NCI-H2081 (cell line): ENCODE measurements around the gene NDUFAF2.
A peak's percentile ranks its signal among the peaks of the same experiment; 100 is the strongest.
"Not testable (repeated sequence)": the region's sequence is repeated elsewhere in the genome, so short reads cannot be mapped to it uniquely, and the experiment has no call there.

Experiments used
- DNase-seq, 2 experiments: peaks; one replicate each; lab custom pipeline; 2025; lab: John Stamatoyannopoulos, UW

NDUFAF2 gene

DNA sequence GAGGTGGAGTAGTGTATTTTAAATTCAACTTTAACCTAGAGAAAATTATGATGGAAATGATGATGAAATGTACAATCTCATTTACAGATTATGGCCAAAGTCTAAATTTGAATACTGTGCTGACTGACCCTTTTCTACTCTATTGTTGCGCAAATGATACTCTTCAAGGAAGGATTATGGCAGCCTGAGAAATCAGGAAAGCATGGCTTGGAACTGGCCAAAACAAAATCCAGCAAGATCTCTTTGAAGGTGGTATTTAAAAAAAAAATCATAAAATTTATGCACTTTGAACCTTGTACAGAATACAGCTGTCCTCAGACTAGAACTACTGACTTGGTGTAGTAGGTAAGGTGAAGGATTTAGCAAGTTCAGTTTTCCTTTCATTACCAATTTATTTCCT lies 105.3 kb downstream of the NDUFAF2 start:
- DNase-seq = no peak

DNA sequence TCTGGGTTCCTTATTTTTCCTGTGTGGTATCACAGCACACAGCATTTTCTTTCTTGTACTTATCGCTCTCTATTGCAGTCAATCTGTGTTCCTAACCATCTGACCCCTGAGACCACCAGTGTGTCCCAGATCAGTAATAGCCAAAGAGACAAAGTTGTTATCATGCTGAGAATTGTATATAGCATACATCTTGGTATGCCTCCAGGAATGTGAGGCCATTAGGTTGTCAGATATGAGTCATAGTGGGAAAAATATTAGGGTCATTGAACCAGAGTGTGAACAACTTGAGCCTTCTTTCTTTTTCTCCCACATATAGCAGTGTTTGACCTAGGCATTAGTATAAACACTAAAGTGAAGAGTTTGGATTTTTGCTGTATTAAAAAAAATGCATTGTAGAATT lies 106.3 kb downstream of the NDUFAF2 start:
- DNase-seq = no peak

DNA sequence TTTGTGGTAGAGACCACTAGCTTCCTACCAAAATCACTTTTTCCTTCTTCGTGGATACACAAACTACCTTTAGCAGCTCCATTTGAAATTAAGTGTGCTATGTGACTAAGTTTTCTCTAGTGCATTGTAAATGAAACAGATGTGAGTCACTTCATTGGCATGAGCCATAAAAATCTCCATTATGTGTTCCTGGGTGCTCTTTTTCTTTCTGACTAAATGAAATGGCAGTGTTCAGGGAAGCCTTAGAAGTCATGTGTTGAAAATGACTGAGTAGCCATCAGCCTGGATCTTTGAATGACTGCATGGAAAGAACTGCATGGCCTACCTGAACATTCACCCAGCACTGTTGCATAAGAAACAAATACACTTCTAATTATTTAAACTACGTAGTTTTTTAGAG lies 107.9 kb downstream of the NDUFAF2 start:
- DNase-seq = no peak

DNA sequence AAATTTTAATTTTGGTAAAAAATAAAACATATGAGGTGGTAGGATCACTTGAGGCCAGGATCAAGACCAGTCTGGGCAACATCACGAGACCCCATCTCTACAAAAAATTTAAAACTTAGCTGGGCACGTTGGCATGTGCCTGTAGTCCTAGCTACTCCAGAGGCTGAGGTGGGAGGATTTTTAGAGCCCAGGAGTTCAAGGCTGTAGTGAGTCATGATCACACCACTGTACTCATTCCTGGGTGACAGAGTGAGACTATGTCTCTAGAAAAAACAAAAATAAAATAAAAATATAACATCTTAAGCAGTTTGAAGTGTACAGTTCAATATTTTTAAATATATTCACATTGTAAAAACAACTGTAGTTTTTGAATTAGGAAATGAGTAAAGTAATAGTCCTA lies 108.9 kb downstream of the NDUFAF2 start:
- DNase-seq = no peak

DNA sequence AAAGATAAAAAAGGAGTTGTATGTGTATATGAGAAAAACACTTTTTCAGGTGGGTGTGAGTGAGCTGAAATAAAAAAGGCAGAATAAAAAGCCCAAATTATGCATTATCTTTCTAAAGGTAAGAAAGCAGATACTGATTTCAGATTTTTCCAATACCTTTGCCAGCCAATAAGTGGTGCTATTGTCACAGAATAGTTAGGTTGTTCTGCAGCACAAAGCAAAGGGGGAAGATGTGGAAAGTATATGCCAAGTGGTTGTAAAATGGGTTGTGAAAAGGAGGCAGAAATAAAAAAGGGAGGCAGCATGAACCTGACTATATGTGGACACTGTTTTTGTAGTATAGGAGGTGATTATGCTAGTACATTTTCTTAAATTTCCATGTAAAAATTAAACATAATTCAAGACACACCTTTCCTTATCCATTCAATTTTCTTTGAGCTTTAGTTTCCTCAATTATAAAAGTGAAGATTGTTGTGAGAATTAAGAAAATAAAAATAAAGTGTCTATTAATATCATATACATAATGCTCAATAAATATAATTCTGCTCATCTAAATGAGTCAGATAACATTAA lies 110.5 kb downstream of the NDUFAF2 start:
- DNase-seq = peak; percentile 30 to 48

DNA sequence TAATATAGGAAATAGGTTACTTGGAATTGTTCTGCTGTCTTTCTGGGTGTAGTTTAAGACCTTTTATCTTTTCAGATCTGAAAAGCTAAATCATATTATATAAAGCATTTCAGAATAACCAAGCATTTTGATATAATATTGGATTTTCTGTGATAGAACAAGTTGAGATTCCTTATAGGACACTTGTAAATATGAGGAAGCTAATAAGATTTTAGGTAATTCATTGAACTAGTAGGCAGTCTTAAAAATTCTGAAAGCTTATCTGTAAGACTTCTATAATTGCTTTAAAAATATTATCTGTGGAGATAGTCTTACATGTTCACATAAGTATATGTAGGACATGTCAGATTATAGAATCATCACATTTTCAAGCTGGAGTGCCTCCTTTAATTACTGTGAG lies 114.5 kb downstream of the NDUFAF2 start:
- no peak for DNase-seq

DNA sequence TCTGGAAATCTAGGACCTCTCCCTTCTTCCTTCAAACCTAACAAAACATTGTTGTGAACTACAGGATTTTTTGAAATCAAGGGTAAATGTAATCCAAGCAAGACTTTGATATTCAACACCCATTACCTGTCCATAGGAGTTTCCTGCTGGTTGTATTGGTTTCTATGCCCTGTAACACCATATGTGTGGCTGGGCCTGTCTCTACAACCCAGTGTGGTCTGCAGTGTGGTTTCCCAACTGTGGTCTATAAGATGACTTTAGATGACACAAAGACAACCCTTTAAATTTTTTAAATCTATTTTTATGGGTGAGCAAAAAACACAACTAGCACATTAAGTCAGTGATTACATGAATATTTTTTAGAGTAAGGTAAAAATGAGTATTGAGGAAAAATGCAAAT lies 124.1 kb downstream of the NDUFAF2 start:
- DNase-seq = no peak

DNA sequence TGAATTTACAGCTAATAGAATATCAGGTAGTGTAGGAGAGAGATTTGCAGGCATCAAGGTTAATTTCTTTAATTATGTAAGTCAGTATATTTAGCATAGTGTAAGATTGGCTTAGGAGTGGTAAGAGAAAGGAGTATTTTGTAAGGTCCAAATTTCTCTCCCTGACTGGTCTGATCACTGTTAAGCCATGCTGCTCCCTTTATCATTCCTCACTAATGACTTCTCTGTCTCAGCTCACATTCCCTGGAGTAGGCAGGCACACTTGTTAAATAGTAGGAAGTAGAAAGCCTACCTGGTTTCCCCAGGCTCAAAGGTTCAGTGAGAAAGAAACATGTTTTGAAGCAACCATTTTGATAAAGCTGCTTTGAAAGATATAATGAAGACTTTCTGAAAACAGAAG lies 126.5 kb downstream of the NDUFAF2 start:
- no peak for DNase-seq

DNA sequence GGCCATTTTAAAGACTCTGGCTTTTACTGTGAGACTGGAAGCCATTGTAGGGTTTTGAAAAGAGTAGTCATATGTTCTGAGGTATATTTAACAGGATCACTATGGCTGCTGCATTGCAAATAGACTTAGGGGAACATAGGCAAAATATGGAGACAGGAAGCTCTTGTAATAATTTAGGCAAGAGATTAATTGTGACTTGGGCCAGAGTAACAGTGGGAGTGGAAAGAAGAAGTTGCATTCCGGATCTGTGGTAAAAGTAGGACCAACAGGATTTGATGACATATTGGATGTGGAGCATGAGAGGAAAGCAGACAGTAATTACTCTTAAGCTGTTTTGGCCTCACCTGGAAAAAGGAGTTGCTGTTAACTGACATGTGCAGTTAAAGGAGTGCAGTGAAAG lies 131.6 kb downstream of the NDUFAF2 start:
- DNase-seq = no peak

DNA sequence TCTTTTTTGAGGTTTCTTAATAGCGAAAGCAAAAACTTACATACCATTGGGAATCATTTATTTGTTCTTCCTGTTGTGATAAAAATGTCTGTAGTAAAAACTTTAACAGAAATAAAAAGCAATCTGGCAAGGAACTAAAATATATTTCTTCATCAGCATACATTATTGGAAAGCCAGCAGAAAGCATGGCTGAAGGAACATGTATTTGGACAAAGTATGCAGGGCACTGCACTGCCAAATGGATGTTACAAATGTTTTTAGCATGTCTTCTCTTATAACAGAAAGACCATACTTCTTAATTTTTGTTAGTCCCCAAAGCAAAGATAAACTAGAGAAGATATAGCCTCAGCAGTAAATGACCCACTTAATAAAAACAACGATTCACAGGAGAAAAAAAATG lies 136.7 kb downstream of the NDUFAF2 start:
- DNase-seq = no peak

DNA sequence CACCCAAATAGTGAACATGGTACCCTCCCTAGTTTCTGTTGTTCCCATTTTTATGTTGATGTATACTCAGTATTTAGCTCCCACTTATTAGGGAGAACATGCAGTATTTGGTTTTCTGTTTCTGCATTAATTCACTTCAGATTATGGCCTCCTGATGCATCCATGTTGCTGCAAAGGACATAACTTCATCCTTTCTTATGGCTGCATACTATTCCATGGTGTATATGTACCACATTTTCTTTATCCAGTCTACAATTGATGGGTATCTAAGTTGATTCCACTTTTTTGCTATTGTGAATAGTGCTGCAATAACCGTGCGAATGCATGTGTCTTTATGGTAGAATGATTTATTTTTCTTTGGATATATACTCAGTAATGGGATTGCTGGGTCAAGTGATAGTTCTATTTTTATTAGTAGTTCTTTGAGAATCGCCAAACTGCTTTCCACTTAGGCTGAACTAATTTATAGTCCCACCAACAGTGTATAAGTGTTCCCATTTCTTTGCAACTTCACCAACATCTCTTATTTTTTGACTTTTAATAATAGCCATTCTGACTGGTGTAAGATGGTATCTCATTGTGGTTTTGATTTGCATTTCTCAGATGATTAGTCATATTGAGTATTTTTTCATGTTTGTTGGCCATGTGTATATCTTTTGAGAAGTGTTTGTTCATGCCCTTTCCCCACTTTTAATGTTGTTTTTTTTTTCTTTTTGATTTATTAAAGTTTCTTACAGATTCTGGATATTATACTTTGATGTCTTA lies 137.7 kb downstream of the NDUFAF2 start:
- DNase-seq = no peak

DNA sequence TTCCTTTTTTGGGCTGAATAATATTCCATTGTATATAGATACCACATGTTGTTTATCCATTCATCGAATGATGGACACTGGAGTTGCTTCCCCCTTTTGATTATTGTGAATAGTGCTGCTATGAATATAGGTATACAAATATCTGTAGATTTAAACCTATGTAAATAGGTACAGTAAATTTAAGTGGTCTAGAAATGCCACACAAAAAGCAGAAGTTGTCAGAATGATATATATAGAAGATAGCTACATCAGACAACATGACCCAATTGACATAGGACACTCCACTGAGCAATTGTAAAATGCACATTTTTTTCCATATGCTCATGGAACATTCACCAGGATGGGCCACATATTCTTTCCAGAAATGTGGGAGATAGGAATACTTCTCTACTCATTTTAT lies 139.7 kb downstream of the NDUFAF2 start:
- no peak for DNase-seq

DNA sequence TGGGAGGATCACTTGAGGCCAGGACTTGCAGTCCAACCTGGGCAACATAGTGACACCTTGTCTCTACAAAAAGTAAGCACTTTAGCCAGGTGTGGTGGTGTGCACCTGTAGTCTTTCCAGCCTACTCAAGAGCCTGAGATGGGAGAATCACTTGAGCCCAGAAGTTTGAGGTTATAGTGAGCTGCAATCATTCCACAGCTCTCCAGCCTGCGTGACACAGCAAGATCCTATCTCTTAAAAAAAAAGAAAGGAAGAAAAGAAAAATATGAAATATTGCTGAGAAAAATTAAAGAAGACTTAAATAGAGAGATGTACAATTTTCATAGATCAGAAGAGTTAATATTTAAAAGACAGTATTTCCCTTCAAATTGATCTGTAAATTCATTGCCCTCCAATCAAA lies 140.9 kb downstream of the NDUFAF2 start:
- no peak for DNase-seq

DNA sequence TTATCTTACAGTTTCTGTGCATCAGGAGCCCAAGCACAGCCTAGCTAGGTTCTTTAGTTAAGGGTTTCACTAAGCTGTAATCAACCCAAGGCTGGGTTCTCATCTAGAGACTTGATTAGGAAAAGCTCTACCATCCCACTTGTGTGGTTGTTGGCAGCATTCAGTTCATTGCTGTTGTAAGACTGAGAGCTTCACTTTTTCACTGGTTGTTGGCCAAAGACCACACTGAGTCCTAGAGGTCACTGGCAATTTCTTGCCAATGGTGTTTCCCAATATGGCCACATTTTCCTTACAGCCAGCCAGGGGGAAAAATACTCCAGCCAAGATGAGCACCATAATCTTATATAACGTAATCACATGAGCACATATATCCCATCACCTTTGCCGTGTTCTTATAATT lies 142.9 kb downstream of the NDUFAF2 start:
- no peak for DNase-seq

DNA sequence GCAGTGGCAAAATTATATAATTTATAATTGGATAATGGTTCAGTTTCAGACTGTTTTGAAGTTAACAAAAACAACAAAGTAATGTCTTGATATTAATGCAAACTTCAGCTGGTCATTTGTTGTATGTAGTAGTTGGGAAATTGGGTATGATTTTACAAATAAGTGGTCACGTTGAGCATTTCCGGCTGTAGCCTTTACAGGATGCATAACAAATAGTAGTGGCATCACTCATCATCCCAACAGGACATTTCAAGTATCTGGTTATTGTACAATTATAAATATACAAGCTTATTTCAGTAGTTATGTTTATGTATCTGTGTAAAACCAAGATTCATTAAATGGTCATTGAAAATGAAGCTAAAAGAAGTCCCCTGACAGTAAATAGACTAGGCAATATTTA lies 144.3 kb downstream of the NDUFAF2 start:
- no peak for DNase-seq

DNA sequence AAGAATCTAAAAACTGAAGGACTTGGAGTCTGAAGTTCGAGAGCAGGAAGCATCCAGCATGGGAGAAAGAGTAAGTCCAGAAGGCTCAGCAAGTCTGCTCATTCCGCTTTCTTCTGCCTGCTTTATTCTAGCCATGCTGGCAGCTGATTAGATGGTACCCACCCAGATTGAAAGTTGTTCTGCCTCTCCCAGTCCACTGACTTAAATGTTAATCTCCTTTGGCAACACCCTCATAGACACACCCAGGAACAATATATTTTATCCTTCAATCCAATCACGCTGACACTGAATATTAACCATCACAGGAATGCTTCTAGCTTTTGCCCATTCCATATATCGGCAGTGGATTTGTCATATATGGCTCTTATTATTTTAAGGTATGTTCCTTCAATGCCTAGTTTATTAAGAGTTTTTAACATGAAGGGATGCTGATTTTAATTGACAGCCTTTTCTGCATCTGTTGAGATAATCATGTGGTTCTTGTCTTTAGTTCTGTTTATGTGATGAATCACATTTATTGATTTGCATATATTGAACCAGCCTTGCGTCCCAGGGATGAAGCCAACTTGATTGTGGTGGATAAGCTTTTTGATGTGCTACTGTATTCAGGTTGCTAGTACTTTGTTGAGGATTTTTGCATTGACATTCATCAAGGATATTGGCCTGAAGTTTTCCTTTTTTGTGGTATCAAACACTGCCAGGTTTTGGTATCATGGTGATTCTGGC lies 148.2 kb downstream of the NDUFAF2 start:
- DNase-seq = not testable (repeated sequence)

DNA sequence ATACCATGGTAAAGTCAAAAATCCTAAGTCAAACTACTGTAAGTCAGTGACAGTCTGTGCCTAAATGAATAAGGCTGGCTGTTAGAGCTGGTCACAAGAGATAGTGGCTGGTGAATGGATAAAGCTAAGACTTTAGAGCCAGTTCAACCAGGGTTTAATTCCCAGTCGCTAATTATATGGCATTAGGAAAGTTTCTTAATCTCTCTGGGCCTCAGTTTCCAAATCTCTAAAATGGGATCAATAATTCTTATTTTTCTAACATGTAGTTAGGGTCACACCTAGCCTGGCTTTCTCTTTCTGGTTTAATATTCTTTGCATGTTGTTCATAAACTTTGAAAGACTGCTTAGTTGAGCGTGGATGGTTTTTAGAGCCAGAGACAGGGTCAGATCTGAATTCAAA lies 152.5 kb downstream of the NDUFAF2 start:
- DNase-seq = no peak

DNA sequence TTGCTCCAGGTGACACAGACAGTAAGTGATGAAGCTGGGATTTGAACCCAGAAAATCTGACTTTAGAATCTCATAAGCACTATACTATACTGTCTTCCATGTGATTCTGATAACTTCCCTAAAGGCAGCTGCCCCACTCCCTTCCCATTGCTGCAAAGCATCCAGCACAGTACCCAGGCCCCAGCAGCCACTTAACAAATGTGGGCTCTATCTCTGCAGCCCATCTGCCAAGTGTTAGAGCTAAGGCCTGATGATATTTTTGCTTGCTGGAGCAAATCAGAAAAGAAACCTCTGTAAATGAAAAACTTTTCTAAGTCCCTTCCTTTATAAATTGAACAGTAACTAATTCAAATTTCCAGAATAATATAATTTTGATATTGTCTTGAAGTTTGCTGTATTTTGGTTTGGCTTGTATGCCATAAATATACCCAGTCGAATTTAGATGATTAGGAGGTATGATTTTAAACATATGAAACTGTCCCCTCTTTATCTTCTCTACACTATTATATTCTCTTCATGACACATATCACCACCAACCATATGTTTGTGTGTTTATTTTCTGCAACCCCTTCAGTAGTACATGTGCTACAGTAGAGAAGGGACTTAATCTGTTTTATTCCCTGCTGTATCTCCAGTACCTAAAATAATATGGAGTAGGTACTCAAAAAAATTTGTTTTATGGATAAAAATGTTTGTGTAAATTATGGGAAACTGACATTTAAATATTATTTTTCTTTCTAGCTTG lies 153.4 kb downstream of the NDUFAF2 start:
- DNase-seq = no peak

DNA sequence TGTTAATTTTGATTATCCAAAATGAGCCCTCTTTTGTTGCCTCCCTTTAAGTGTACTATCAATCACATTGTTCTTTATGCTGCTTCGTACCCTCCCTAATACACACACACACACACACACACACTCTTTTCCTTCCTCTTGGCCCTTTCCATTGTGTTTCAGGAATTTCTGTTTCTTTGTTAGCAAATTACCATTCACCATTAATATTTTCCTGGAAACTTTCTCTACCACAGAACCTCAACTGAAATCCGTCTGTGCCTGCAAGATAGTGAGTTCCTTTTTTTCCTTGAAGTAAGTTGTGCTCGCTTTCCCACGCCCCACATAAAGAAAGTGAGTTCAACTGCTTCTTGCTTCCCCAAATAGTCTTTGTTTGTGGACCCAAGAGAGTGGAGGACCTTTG lies 155.4 kb downstream of the NDUFAF2 start:
- DNase-seq = no peak

DNA sequence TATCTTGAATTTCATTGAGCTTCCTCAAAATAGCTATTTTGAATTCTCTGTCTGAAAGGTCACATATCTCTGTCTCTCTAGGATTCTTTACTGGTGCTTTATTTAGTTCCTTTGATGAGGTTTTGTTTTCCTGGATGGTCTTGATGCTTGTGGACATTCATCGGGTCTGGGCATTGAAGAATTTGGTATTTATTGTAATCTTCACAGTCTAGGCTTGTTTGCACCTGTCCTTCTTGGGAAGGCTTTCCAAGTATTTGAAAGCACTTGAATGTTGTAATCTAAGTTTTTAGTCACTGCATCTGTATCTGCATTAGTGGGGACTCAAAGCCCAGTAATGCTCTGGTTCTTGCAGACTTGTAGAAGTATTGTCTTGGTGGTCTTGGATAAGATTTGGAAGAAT lies 169.4 kb downstream of the NDUFAF2 start:
- no peak for DNase-seq

DNA sequence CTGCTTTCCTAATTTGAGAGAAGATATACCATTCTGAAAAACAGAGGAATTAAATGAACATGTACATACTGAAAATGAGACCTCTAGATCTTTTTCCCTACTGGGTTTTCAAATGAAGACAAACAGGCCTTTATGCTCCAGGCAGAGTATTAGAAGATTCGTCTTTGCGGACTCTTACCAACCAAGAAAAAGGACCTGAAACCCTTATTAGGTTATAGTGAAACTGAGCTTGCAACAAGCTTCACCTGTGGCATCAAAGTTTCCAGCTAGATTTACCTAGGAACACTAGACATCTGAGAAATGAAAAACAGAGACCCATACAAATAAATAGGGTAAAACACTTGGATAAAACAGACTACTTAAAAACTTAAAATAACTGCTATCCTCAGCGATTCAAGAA lies 171.0 kb downstream of the NDUFAF2 start:
- DNase-seq = no peak

DNA sequence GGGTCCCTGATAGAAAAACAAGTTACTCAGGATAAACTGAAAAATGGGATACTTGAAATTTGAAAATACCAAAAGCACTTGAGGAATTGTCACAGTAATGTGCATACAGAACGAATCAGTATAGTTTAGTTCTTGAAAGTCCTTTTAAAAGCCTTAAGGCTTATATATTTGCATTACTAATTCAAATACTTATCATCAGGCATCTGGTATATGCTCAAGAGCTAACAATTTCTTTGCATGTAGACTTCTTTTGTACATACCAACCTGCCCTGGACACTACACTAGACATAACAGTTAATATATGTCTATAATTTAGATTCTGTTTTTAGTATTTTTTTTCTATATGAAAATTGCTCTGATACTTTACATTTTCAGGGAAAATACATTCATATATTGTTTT lies 174.1 kb downstream of the NDUFAF2 start:
- DNase-seq = no peak

DNA sequence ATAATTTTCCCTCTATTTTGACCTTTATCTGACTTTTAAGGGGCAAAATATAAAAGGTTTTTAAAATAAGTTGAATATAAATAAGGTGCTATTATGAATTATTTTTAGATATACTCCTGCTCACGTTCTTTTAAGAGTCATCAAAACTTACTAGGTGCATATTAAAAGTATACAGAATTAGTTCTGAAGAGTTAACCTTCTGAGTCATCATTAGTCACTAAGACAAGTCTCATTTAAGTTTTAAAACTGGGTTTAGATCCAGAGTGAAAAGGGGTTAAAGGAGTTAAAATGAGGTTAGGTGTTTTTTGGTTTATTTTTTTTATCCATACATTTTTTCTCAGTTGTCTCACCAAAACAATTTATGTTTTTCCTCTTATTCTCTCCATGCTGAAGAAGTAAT lies 175.5 kb downstream of the NDUFAF2 start:
- no peak for DNase-seq
